Hepatocyte (in vitro differentiated cells): Measurements from ENCODE around the gene CCNF. TPM values are rescaled to one million over a fixed set of nuclear protein-coding genes. Genes with fewer than 3 reads are reported as not detected.

Experiments used
- DNase-seq: peaks from one replicate; pipeline ENCODE4 v3.0.0-alpha.2; 2016; ENCODE audit warnings: low spot score
- H2AFZ ChIP-seq: fragments of 200-600 bp; sonication (generic); 2 replicates; pipeline ENCODE4 v1.6.0; 2016; ENCODE audit warnings: antibody characterized with exemption, mild to moderate bottlenecking
- H3K27ac ChIP-seq: fragments of 200-600 bp; sonication (generic); 2 replicates; pipeline ENCODE4 v1.5.1; 2016; ENCODE audit warnings: mild to moderate bottlenecking
- H3K27me3 ChIP-seq: fragments of 200-600 bp; sonication (generic); 2 replicates; pipeline ENCODE4 v1.6.1; 2016
- H3K36me3 ChIP-seq: fragments of 200-600 bp; sonication (generic); replicated peaks from 2 replicates; pipeline ENCODE4 v1.5.1; 2016; ENCODE audit warnings: low read depth; ENCODE audit not compliant: insufficient read depth
- H3K4me1 ChIP-seq: fragments of 200-600 bp; sonication (generic); 2 replicates; pipeline ENCODE4 v1.5.1; 2016; ENCODE audit warnings: mild to moderate bottlenecking, moderate library complexity; ENCODE audit not compliant: insufficient read depth
- H3K4me2 ChIP-seq: fragments of 200-600 bp; sonication (generic); 2 replicates; pipeline ENCODE4 v1.6.0; 2016
- H3K4me3 ChIP-seq: fragments of 200-600 bp; sonication (generic); 2 replicates; pipeline ENCODE4 v1.5.1; 2016; ENCODE audit warnings: mild to moderate bottlenecking
- H3K79me2 ChIP-seq: fragments of 200-600 bp; sonication (generic); 2 replicates; pipeline ENCODE4 v1.6.0; 2017; ENCODE audit warnings: mild to moderate bottlenecking
- H3K9me2 ChIP-seq: fragments of 200-600 bp; sonication (generic); replicated peaks from 2 replicates; pipeline ENCODE4 v1.6.0; 2017; ENCODE audit warnings: mild to moderate bottlenecking; ENCODE audit not compliant: insufficient read depth
- H3K9me3 ChIP-seq: fragments of 200-600 bp; sonication (generic); 2 replicates; pipeline ENCODE4 v1.5.1; 2016; ENCODE audit warnings: low read depth, mild to moderate bottlenecking
- H4K20me1 ChIP-seq: fragments of 200-600 bp; sonication (generic); 2 replicates; pipeline ENCODE4 v1.6.0; 2016; ENCODE audit warnings: mild to moderate bottlenecking; ENCODE audit not compliant: insufficient read depth, poor library complexity, severe bottlenecking
- EZH2 ChIP-seq: fragments of 200-600 bp; sonication (generic); IDR thresholded peaks from 2 replicates; pipeline ENCODE4 v1.6.1; 2016; ENCODE audit warnings: antibody characterized with exemption, mild to moderate bottlenecking, borderline replicate concordance
- EZH2phosphoT487 ChIP-seq: fragments of 200-600 bp; sonication (generic); IDR thresholded peaks from one replicate; pipeline ENCODE4 v1.6.1; 2018; ENCODE audit warnings: antibody characterized with exemption, mild to moderate bottlenecking, low read depth, moderate library complexity; ENCODE audit not compliant: unreplicated experiment, severe bottlenecking
- WGBS: methylation state at CpG from one replicate; pipeline ENCODE4 v1.1.6; 2016; ENCODE audit warnings: low lambda C conversion rate; ENCODE audit errors: missing lambda C conversion rate; 5-methylcytosine and 5-hydroxymethylcytosine counted together
- polyA plus RNA-seq: library from polyadenylated mRNA; unstranded; fragments of >200 nt; fragmentation: Nextera tagmentation; extraction: Ambion mirVana; gene quantifications from 2 replicates; pipeline ENCODE4 v1.2.1, GENCODE V29; 2016
- total RNA-seq: library from RNA; depleted of rRNA; stranded (reverse); fragments of >200 nt; gene quantifications from 2 replicates; pipeline ENCODE4 v1.2.3, GENCODE V29; 2014
- TF ChIP-seq, protein P1 (sequence below): fragments of 200-600 bp; sonication (generic); IDR thresholded peaks from 2 replicates; pipeline ENCODE4 v1.5.1; 2016; ENCODE audit warnings: antibody characterized with exemption, mild to moderate bottlenecking; ENCODE audit not compliant: poor library complexity

CCNF gene
- total and polyA plus RNA-seq, 2 experiments from 2014 or later = 4.7 to 6.5 TPM

- no peak for TF ChIP-seq EZH2
- H3K27ac ChIP-seq = no peak overlapping the region
- H3K27me3 ChIP-seq = peaks cover 8% of the 10 kb centered on the region
- H3K79me2 ChIP-seq = peaks cover 26% of the 10 kb centered on the region
- H3K9me3 ChIP-seq = no peaks in the 10 kb centered on the region
- no peaks in the 10 kb centered on the region for H3K36me3 ChIP-seq
- no peak for DNase-seq
- no peaks in the 10 kb centered on the region for H3K9me2 ChIP-seq
- H3K4me1 ChIP-seq = peaks cover 73% of the 10 kb centered on the region
- peak overlapping the region; percentile 98 for H3K4me2 ChIP-seq
- H2AFZ ChIP-seq = no peak overlapping the region
- H4K20me1 ChIP-seq = peaks cover 17% of the 10 kb centered on the region
- H3K4me3 ChIP-seq = no peak overlapping the region
- WGBS = 98% methylated on average over 26 of the region's 27 CpGs
Observed at GRCh38 chr16:2472488-2472864, 43.2 kb downstream of the CCNF start.

GRCh38 chr16:2472885-2473445 is 43.7 kb downstream of the CCNF start:
- Histone ChIP-seq H3K36me3 (no peaks in the 10 kb centered on the region), H4K20me1 (peaks cover 22% of the 10 kb centered on the region), H3K4me2 (peak overlapping the region; percentile 98), H3K4me1 (peaks cover 76% of the 10 kb centered on the region), H2AFZ (no peak overlapping the region), H3K9me3 (no peaks in the 10 kb centered on the region), H3K27me3 (peaks cover 8% of the 10 kb centered on the region), H3K4me3 (no peak overlapping the region), H3K9me2 (no peaks in the 10 kb centered on the region), H3K79me2 (peaks cover 31% of the 10 kb centered on the region), H3K27ac (no peak overlapping the region)
- DNase-seq = no peak
- WGBS = 93% methylated on average over 13 of the region's 14 CpGs
- TF ChIP-seq, protein P1, sequence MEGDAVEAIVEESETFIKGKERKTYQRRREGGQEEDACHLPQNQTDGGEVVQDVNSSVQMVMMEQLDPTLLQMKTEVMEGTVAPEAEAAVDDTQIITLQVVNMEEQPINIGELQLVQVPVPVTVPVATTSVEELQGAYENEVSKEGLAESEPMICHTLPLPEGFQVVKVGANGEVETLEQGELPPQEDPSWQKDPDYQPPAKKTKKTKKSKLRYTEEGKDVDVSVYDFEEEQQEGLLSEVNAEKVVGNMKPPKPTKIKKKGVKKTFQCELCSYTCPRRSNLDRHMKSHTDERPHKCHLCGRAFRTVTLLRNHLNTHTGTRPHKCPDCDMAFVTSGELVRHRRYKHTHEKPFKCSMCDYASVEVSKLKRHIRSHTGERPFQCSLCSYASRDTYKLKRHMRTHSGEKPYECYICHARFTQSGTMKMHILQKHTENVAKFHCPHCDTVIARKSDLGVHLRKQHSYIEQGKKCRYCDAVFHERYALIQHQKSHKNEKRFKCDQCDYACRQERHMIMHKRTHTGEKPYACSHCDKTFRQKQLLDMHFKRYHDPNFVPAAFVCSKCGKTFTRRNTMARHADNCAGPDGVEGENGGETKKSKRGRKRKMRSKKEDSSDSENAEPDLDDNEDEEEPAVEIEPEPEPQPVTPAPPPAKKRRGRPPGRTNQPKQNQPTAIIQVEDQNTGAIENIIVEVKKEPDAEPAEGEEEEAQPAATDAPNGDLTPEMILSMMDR = no peak
- TF ChIP-seq EZH2 = no peak
- no peak for TF ChIP-seq EZH2phosphoT487

- Histone ChIP-seq H3K27ac (no peak overlapping the region), H4K20me1 (peaks cover 23% of the 10 kb centered on the region), H3K9me3 (no peaks in the 10 kb centered on the region), H3K4me3 (no peak overlapping the region), H3K27me3 (peaks cover 8% of the 10 kb centered on the region), H3K4me1 (peaks cover 72% of the 10 kb centered on the region), H3K79me2 (peaks cover 36% of the 10 kb centered on the region), H2AFZ (no peak overlapping the region), H3K4me2 (peak overlapping the region; percentile 98), H3K36me3 (no peaks in the 10 kb centered on the region), H3K9me2 (no peaks in the 10 kb centered on the region)
- no peak for TF ChIP-seq EZH2phosphoT487
- no peak for TF ChIP-seq EZH2
- TF ChIP-seq, protein P1 = no peak
- WGBS = 5% methylated on average over 30 of the region's 49 CpGs
- no peak for DNase-seq
Observed at GRCh38 chr16:2473446-2473926, 44.2 kb downstream of the CCNF start.

DNA sequence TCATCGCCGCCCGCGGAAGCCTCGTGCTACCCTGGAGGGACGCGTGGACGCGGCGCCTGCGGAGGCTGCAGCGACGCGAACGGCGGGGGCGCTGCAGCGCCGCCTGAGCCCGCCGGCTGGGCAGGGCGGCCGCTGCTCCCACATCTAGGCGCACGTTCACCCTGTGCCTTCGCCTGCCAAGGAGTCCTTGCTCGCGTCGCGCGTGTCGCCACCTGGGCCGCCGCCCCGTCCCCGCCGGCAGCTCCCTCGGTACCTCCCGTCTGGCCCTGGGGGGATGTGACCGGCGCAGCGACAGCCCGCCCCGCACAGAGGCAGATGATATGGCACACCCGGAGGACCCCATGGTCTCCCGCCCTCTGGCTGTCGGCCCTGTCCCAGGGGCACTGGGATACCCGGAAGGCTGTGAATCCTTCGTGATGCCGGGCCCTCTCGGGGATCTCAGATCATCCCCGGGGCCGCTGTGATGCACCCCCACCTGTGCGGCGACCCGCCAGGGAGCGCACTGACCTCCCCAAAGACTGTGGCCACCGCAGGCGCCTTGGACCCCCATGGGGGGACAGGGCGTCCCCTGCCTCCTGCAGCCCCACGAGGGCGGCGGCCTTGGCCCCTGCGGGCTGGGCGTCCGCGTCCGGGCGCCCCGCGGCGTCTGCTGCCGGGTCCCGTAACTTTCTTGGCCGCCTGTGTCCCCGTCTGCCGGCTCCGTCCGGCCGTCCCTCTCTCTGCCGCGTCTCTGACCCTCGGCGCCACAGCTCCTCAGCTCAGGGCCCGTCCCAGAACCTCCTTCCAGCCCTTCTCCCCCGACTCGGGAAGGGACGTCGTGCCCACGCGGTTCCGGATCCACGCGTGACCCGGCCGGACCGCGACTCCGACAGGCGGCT is 45.0 kb downstream of the CCNF start:
- H3K4me2 ChIP-seq = peak overlapping the region; percentile 98
- H3K27ac ChIP-seq = peak overlapping the region; percentile 82
- peaks cover 8% of the 10 kb centered on the region for H3K27me3 ChIP-seq
- no peaks in the 10 kb centered on the region for H3K9me2 ChIP-seq
- 2% methylated on average over 48 of the region's 100 CpGs for WGBS
- no peaks in the 10 kb centered on the region for H3K36me3 ChIP-seq
- H2AFZ ChIP-seq = peak overlapping the region; percentile 73
- peak; percentile 84 for DNase-seq
- no peak for TF ChIP-seq EZH2
- TF ChIP-seq, protein P1 = peak; percentile 29
- no peak for TF ChIP-seq EZH2phosphoT487
- H3K9me3 ChIP-seq = no peaks in the 10 kb centered on the region
- H3K79me2 ChIP-seq = peaks cover 43% of the 10 kb centered on the region
- H4K20me1 ChIP-seq = peaks cover 23% of the 10 kb centered on the region
- peaks cover 65% of the 10 kb centered on the region for H3K4me1 ChIP-seq
- peak overlapping the region; percentile 57 for H3K4me3 ChIP-seq
